CD4-positive, alpha-beta T cell treated with Interleukin-1 beta for 1 hour (primary cell): ENCODE results near the gene IBA57.
"Not testable (repeated sequence)": the region's sequence is repeated elsewhere in the genome, so short reads cannot be mapped to it uniquely, and the experiment has no call there.

Experiments used
- DNase-seq, 2 donors: peaks; one replicate each; pipeline ENCODE4 v3.0.0-alpha.2; 2020 to 2022

Gene IBA57

GRCh38 chr1:228213917-228214808, 48.6 kb downstream of the IBA57 start:
- no peak for DNase-seq

- no peak for DNase-seq
These were observed 49.5 kb downstream of the IBA57 start for GRCh38 chr1:228214921-228215662.

- DNase-seq, result no peak
These were observed 50.1 kb downstream of the IBA57 start for GRCh38 chr1:228215663-228216116.

DNA sequence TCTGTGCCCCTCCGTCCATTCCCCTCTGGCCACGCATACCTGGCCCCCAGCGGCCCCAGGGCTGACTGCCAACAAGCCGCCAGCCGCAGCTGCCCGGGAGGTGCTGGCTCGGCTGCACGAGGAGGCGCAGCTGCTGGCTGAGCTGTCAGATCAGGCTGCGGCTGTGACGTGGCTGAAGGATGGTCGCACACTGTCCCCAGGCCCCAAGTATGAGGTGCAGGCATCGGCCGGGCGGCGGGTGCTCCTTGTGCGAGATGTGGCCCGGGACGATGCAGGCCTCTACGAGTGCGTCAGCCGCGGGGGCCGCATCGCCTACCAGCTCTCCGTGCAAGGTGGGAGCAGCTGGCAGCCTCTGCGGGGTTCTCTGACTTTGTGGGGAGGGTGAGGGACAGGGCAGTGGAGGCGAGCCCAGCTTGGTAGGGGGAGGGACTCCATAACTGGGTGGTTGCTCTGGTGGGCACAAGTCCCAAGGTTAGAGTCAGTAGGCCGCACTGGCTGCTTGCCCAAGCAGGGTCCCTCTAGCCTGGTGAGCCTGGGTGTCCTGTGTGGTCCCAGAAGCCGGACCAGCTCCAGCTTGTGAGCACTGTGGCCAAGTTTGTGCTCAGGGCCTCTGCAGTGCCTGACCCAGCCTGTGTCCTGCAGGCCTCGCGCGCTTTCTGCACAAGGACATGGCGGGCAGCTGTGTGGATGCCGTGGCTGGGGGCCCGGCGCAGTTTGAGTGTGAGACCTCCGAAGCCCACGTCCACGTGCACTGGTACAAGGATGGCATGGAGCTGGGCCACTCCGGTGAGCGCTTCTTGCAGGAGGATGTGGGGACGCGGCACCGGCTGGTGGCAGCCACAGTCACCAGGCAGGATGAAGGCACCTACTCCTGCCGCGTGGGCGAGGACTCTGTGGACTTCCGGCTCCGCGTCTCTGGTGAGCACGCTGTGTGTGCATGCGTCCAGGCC, 51.0 kb downstream of the IBA57 start:
- no peak for DNase-seq

- no peak for DNase-seq
These were observed 52.1 kb downstream of the IBA57 start for GRCh38 chr1:228217551-228218344.

- no peak for DNase-seq
These were observed 53.1 kb downstream of the IBA57 start for GRCh38 chr1:228218513-228219244.

- DNase-seq, result no peak
These were observed 53.8 kb downstream of the IBA57 start for GRCh38 chr1:228219245-228219961.

- DNase-seq, result no peak
These were observed 54.6 kb downstream of the IBA57 start for GRCh38 chr1:228219962-228220780.

DNA sequence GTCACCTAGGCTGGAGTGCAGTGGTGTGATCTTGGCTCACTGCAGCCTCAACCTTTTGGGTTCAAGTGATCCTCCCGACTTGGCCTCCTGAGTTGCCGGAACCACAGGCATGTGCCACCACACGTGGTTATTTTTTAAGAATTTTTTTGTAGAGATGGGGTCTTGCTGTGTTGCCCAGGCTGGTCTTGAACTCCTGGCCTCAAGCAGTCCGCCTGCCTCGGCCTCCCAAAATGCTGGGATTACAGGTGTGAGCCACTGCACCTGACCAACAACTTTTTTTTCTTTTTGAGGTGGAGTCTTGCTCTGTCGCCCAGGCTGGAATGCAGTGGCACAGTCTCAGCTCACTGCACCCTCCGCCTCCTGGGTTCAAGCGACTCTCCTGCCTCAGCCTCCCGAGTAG, 55.5 kb downstream of the IBA57 start:
- not testable (repeated sequence) for DNase-seq

- DNase-seq, result no peak
These were observed 56.9 kb downstream of the IBA57 start for GRCh38 chr1:228222548-228222947.

- no peak for DNase-seq
These were observed 58.9 kb downstream of the IBA57 start for GRCh38 chr1:228224198-228225164.

DNA sequence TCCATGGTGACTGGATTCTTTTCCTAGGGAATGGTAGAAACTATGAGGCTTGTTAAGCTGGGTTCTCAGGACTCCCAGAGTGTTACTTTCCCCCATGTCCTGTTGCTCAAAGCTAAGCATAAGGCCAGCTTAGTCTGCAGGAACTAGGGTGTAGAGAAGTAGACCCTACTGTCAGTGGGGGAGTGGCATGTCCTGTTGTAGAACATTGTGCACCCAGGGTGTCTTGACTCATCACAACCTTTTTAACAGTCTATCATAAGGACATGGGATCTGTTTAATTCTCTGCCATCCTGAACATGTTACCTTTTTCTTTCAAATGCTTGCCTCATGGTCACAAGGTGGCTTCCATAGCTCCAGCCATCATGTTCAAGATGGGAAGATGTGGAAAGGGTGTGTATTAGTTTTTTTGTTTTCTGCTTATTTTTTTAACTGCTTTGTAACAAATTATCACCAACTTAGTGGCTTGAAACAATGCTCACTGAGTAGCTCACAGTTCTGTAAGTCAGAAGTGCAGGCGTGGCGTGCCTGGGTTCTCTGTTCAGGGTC, 59.6 kb downstream of the IBA57 start:
- no peak for DNase-seq

GRCh38 chr1:228225740-228226139, 60.1 kb downstream of the IBA57 start:
- DNase-seq, result no peak

DNA sequence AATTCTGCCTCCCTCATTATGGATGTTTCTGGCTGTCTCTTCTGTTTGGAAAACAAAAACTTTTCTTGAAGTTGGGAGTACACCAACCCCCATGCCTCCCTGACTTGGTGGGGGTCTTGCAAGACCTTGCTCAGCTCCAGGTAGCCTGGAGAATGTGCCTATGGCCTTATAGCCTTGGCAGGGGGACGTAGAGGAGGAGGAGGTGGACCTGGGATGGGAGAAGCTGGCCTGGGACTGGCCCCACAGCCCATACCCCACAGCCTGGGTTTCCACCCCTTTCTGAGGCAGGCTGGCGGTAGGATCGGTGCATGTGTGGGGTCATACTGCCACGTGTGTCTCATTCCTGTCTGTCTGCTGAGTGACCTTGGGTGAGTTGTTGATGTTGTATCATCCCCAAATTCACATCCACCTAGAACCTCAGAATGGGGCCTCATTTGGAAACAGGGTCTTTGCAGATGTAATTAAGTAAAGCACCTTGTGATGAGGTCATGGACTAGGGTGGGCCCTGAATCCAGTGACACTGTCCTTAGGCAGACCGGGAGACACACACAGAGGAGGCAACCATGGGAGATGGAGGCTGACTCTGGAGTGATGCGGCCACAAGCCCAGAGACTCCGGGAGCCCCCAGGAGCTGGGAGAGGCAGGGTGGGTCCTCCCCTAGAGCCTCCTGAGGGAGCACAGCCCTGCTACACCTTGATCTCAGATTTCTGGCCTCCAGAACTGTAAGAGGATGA, 60.7 kb downstream of the IBA57 start:
- no peak for DNase-seq

DNA sequence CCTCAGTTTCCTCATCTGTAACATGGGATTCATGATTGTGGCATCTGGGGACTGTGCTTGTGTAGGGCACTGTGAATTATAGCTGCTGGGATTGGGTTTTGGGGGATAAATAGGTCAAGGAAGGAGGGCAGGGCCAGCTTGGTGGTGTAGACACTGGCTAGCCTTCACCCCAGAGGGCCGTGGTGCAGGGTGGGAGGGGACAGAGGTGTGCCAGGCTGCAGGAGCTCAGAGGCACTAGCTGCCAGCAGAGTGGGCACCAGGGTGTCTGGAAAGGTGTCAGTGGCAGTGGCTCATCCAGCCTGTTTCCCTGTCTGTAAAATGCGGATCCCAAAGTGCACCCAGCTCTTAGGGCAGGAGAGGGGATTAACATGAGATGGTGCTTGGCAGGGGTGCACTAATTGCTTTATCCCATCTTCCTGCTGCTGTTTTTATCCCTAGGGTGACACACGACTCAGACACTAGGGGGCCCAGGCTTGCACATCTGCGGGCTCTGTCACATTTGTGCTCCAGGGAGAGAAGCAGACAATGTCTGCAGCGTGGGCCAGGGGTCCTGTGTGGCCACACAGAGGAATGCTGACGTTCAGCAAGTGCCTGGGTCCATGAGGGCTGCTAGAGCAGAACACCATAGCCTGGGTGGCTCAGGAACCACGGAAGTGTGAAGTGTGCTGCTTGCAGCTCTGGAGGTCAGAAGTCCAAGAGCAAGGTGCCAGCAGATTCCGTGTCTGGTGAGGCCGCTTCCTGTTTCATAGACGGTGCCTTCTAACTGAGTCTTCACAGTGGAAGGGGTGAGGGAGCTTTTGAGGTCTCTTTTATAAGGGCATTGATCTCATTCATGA, 61.6 kb downstream of the IBA57 start:
- DNase-seq, result no peak

GRCh38 chr1:228228147-228228546, 62.5 kb downstream of the IBA57 start:
- not testable (repeated sequence) for DNase-seq
